Naive thymus-derived CD4-positive, alpha-beta T cell (primary cell): ENCODE data around the gene HNRNPUL1. TPM values are rescaled to one million over a fixed set of nuclear protein-coding genes. Genes with fewer than 3 reads are reported as not detected.

ENCODE experiments used
- ATAC-seq: fragments of 150-1000 bp; cut with Tn5 transposase; 2 replicates; pipeline ENCODE4 v1.10.0; 2021; ENCODE audit warnings: mild to moderate bottlenecking, moderate library complexity
- CTCF ChIA-PET: fragments of 350-600 bp; sonication (Branson Sonifier 250); formaldehyde crosslinking; loops from one replicate; lab custom pipeline; 2021; ENCODE audit warnings: antibody characterized with exemption; lab: Charles Lee
- POLR2A ChIA-PET: fragments of 350-600 bp; sonication (Branson Sonifier 250); formaldehyde crosslinking; loops from one replicate; lab custom pipeline; 2021; ENCODE audit warnings: antibody characterized with exemption, inconsistent platforms; lab: Charles Lee
- DNase-seq, 9 donors: peaks; one replicate each; pipeline versions ENCODE4 v3.0.0 to v3.0.0-alpha.2; 2020 to 2022; ENCODE audit warnings: mixed read lengths in 1 of 9
- H3K27ac ChIP-seq: one replicate; pipeline ENCODE4 v1.7.0; 2013; ENCODE audit warnings: mild to moderate bottlenecking, low read depth, low read length, moderate library complexity
- H3K27me3 ChIP-seq, 2 donors: one replicate each; pipeline ENCODE4 v1.7.0; 2013; ENCODE audit warnings: low read length in 2 of 2, mild to moderate bottlenecking in 2 of 2, moderate library complexity in 2 of 2; ENCODE audit not compliant: control insufficient read depth in 2 of 2, insufficient read depth in 2 of 2
- H3K36me3 ChIP-seq, 3 experiments: 1 replicate in 2 of 3; 2 replicates in 1 of 3; pipeline ENCODE4 v1.7.0; 2013; ENCODE audit warnings: low read length in 3 of 3, mild to moderate bottlenecking in 3 of 3, moderate library complexity in 1 of 3; ENCODE audit not compliant: insufficient read depth in 3 of 3, control insufficient read depth in 2 of 3
- H3K4me1 ChIP-seq, 2 donors: one replicate each; pipeline ENCODE4 v1.7.0; 2013; ENCODE audit warnings: low read length in 2 of 2, mild to moderate bottlenecking in 2 of 2, moderate library complexity in 1 of 2; ENCODE audit not compliant: control insufficient read depth in 2 of 2, insufficient read depth in 2 of 2
- H3K4me3 ChIP-seq: 2 replicates; pipeline ENCODE4 v1.7.0; 2013; ENCODE audit warnings: mild to moderate bottlenecking, low read length
- H3K9me3 ChIP-seq, 3 experiments: 1 replicate in 2 of 3; 2 replicates in 1 of 3; pipeline ENCODE4 v1.7.0; 2013; ENCODE audit warnings: low read length in 3 of 3; ENCODE audit not compliant: control insufficient read depth in 2 of 3
- H3K27ac Mint-ChIP-seq, 9 donors: one replicate each; pipeline ENCODE4 v1.8.0; 2020 to 2022; ENCODE audit warnings: mixed read lengths in 9 of 9, mild to moderate bottlenecking in 8 of 9, moderate library complexity in 5 of 9, inconsistent platforms in 2 of 9
- H3K27me3 Mint-ChIP-seq, 5 donors: one replicate each; pipeline ENCODE4 v1.8.0; 2021 to 2022; ENCODE audit warnings: mixed read lengths in 5 of 5, mild to moderate bottlenecking in 1 of 5
- H3K36me3 Mint-ChIP-seq, 5 donors: one replicate each; pipeline ENCODE4 v1.8.0; 2020 to 2022; ENCODE audit warnings: mixed read lengths in 5 of 5, mild to moderate bottlenecking in 3 of 5, inconsistent platforms in 1 of 5
- H3K4me1 Mint-ChIP-seq, 7 donors: one replicate each; pipeline ENCODE4 v1.8.0; 2020 to 2022; ENCODE audit warnings: mixed read lengths in 7 of 7, mild to moderate bottlenecking in 3 of 7, inconsistent platforms in 1 of 7
- H3K4me3 Mint-ChIP-seq, 10 donors: one replicate each; pipeline ENCODE4 v1.8.0; 2020 to 2022; ENCODE audit warnings: mild to moderate bottlenecking in 10 of 10, mixed read lengths in 10 of 10, moderate library complexity in 6 of 10, inconsistent platforms in 2 of 10
- H3K9me3 Mint-ChIP-seq, 11 donors: one replicate each; pipeline ENCODE4 v1.8.0; 2020 to 2022; ENCODE audit warnings: mixed read lengths in 11 of 11, mild to moderate bottlenecking in 4 of 11, inconsistent platforms in 1 of 11, moderate library complexity in 1 of 11
- intact Hi-C, 2 donors: fragments of 100-400 bp; cut with micrococcal nuclease; formaldehyde crosslinking; loops; one replicate each; pipeline ENCODE4 v1.15.1; 2023
- polyA plus RNA-seq, 2 donors: library from polyadenylated mRNA; unstranded; fragments of 300-500 nt; fragmentation: Illumina TruSeq; gene quantifications; one replicate each; pipeline ENCODE4 v1.2.3, GENCODE V29; 2021
- total RNA-seq, 6 experiments: library from RNA in 5 of 6; stranded (reverse) in 5 of 6; gene quantifications; 1 replicate in 5 of 6; 2 replicates in 1 of 6; pipeline ENCODE4 v1.2.3 and lab custom pipeline; 2021 to 2026

HNRNPUL1 gene
- total and polyA plus RNA-seq, 7 experiments from 2014 or later: 51.4 to 319 (median 270) TPM

GRCh38 chr19:41352609-41353465 lies 88.7 kb downstream of the HNRNPUL1 start:
- Histone ChIP-seq H3K4me3 (peak overlapping the region; percentile 94), H3K4me1 (peaks cover 42 to 68% of the 10 kb centered on the region in 2 donors), H3K9me3 (no peaks in the 10 kb centered on the region), H3K27me3 (no peaks in the 10 kb centered on the region), H3K27ac (peak overlapping the region; percentile 96), H3K36me3 (peaks cover 4 to 26% (median 4%) of the 10 kb centered on the region in 3 experiments)
- Mint-ChIP-seq H3K27ac (peak overlapping the region; percentile 92 to 99 (median 96)), H3K9me3 (peaks cover 0 to 6% (median 0%) of the 10 kb centered on the region in 11 donors), H3K36me3 (peaks cover 4 to 39% (median 9%) of the 10 kb centered on the region in 5 donors), H3K4me1 (peaks cover 53 to 70% (median 57%) of the 10 kb centered on the region in 7 donors), H3K27me3 (no peaks in the 10 kb centered on the region), H3K4me3 (peak overlapping the region; percentile 92 to 100 (median 98))
- ChIA-PET POLR2A (interaction anchor here (0.5 to 9.2 kb wide), 21 partner anchors 11 to 216 kb away, joined by 3 to 127 read pairs (median 4); partner anchors contain the start of genes B9D2, BCKDHA, CCDC97 and DMAC2), CTCF (interaction anchor here (0.8 to 3.4 kb wide), 16 partner anchors 11 to 575 kb away, joined by 3 to 39 read pairs (median 4); partner anchors contain the start of genes B9D2, DMAC2, HNRNPUL1 and RAB4B)
- DNase-seq (peak; percentile 66 to 85 (median 72)), ATAC-seq (peak; percentile 14)
- intact Hi-C loops: loop anchor here (1.0 to 10.0 kb wide), 10 partner anchors 45 to 1521 kb away; partner anchors contain the start of genes SERTAD3 (in 2 of the 2), DYRK1B (in 1 of the 2), MIA (in 1 of the 2) and RAB4B (in 1 of the 2)

GRCh38 chr19:41353466-41354342 lies 89.5 kb downstream of the HNRNPUL1 start, which contains the start of gene TGFB1:
Gene TGFB1, minus strand, starts transcription at chr19:41353922. Its CDS starts 878 bp downstream, at chr19:41353044.
- H3K36me3 Mint-ChIP-seq: peaks cover 0 to 33% (median 4%) of the 10 kb centered on the region in 5 donors
- ATAC-seq: peak; percentile 85
- no peaks in the 10 kb centered on the region for H3K27me3 ChIP-seq
- peaks cover 0 to 3% (median 0%) of the 10 kb centered on the region in 11 donors for H3K9me3 Mint-ChIP-seq
- peaks cover 0 to 23% (median 0%) of the 10 kb centered on the region in 3 experiments for H3K36me3 ChIP-seq
- H3K4me3 ChIP-seq: peak within 1 kb of the TSS; percentile 94
- peak within 1 kb of the TSS; percentile 92 to 100 (median 98) for H3K4me3 Mint-ChIP-seq
- intact Hi-C loops: loop anchor here (1.0 to 10.0 kb wide), 14 partner anchors 10 to 1521 kb away; partner anchors contain the start of genes BCKDHA (in 2 of the 2), EXOSC5 (in 2 of the 2), SERTAD3 (in 2 of the 2) and DYRK1B (in 1 of the 2)
- H3K4me1 ChIP-seq: peaks cover 44 to 70% of the 10 kb centered on the region in 2 donors
- H3K27ac ChIP-seq: peak within 1 kb of the TSS; percentile 96
- H3K4me1 Mint-ChIP-seq: peaks cover 56 to 71% (median 59%) of the 10 kb centered on the region in 7 donors
- H3K27me3 Mint-ChIP-seq: no peaks in the 10 kb centered on the region
- no peaks in the 10 kb centered on the region for H3K9me3 ChIP-seq
- DNase-seq: peak; percentile 89 to 94 (median 92)
- ChIA-PET POLR2A (interaction anchor here (0.5 to 9.2 kb wide), 10 partner anchors 10 to 524 kb away, joined by 3 to 127 read pairs (median 8); partner anchors contain the start of genes B9D2, BCKDHA, CCDC97 and HNRNPUL1), CTCF (interaction anchor here (0.7 to 3.4 kb wide), 8 partner anchors 10 to 579 kb away, joined by 3 to 39 read pairs (median 6); partner anchors contain the start of genes B9D2 and DMAC2)
- H3K27ac Mint-ChIP-seq: peak within 1 kb of the TSS; percentile 94 to 100 (median 98)

GRCh38 chr19:41354343-41354953 lies 90.3 kb downstream of the HNRNPUL1 start:
- CTCF ChIA-PET: interaction anchor here (0.7 to 1.9 kb wide), 6 partner anchors 10 to 580 kb away, joined by 3 to 18 read pairs (median 6); partner anchors contain the start of gene B9D2
- peak overlapping the region; percentile 21 for H3K4me3 ChIP-seq
- no peaks in the 10 kb centered on the region for H3K27me3 ChIP-seq
- DNase-seq: no peak
- no peaks in the 10 kb centered on the region for H3K9me3 ChIP-seq
- peak overlapping the region; percentile 96 for H3K27ac ChIP-seq
- H3K27ac Mint-ChIP-seq: peak overlapping the region; percentile 92 to 100 (median 98)
- peaks cover 0 to 23% (median 0%) of the 10 kb centered on the region in 3 experiments for H3K36me3 ChIP-seq
- H3K27me3 Mint-ChIP-seq: no peaks in the 10 kb centered on the region
- intact Hi-C loops: loop anchor here (1.0 to 10.0 kb wide), 12 partner anchors 9 to 1522 kb away; partner anchors contain the start of genes BCKDHA (in 2 of the 2), EXOSC5 (in 2 of the 2), SERTAD3 (in 2 of the 2) and DYRK1B (in 1 of the 2)
- POLR2A ChIA-PET: interaction anchor here (0.5 to 9.2 kb wide), 8 partner anchors 10 to 525 kb away, joined by 3 to 127 read pairs (median 4); partner anchors contain the start of genes B9D2 and HNRNPUL1
- peaks cover 37 to 64% of the 10 kb centered on the region in 2 donors for H3K4me1 ChIP-seq
- ATAC-seq: no peak
- H3K4me1 Mint-ChIP-seq: peaks cover 48 to 68% (median 54%) of the 10 kb centered on the region in 7 donors
- H3K4me3 Mint-ChIP-seq: peak overlapping the region; percentile 72 to 99 (median 89)
- peaks cover 0 to 28% (median 0%) of the 10 kb centered on the region in 5 donors for H3K36me3 Mint-ChIP-seq
- H3K9me3 Mint-ChIP-seq: peaks cover 0 to 3% (median 0%) of the 10 kb centered on the region in 11 donors

- ATAC-seq (no peak), DNase-seq (no peak)
- no peaks in the 10 kb centered on the region for H3K27me3 ChIP-seq
- ChIA-PET POLR2A (interaction anchor here (0.6 to 9.2 kb wide), 10 partner anchors 9 to 91 kb away, joined by 3 to 127 read pairs (median 4); partner anchors contain the start of genes B9D2, CCDC97 and HNRNPUL1), CTCF (interaction anchor here (0.6 to 1.9 kb wide), 8 partner anchors 9 to 57 kb away, joined by 3 to 18 read pairs (median 5); partner anchors contain the start of gene B9D2)
- peaks cover 31 to 61% of the 10 kb centered on the region in 2 donors for H3K4me1 ChIP-seq
- Mint-ChIP-seq H3K9me3 (peaks cover 0 to 3% (median 0%) of the 10 kb centered on the region in 11 donors), H3K4me1 (peaks cover 45 to 68% (median 53%) of the 10 kb centered on the region in 7 donors), H3K4me3 (peak overlapping the region; percentile 61 to 91 (median 80)), H3K27ac (peak overlapping the region; percentile 92 to 100 (median 97)), H3K27me3 (no peaks in the 10 kb centered on the region), H3K36me3 (peaks cover 0 to 24% (median 0%) of the 10 kb centered on the region in 5 donors)
- no peaks in the 10 kb centered on the region for H3K9me3 ChIP-seq
- intact Hi-C loops: loop anchor here in 1 of 2 donors (10.0 kb wide), 1 partner anchor 580 kb away; the partner anchor contains the start of genes MIA and RAB4B
- H3K27ac ChIP-seq: peak overlapping the region; percentile 96
- H3K4me3 ChIP-seq: no peak overlapping the region
- peaks cover 0 to 23% (median 0%) of the 10 kb centered on the region in 3 experiments for H3K36me3 ChIP-seq
These were observed 90.9 kb downstream of the HNRNPUL1 start for GRCh38 chr19:41355035-41355434.

GRCh38 chr19:41355802-41356201 lies 91.6 kb downstream of the HNRNPUL1 start:
- Histone ChIP-seq H3K27ac (peak overlapping the region; percentile 96), H3K4me3 (no peak overlapping the region), H3K27me3 (no peaks in the 10 kb centered on the region), H3K36me3 (peaks cover 0 to 23% (median 0%) of the 10 kb centered on the region in 3 experiments), H3K9me3 (no peaks in the 10 kb centered on the region), H3K4me1 (peaks cover 26 to 53% of the 10 kb centered on the region in 2 donors)
- Mint-ChIP-seq H3K27me3 (no peaks in the 10 kb centered on the region), H3K27ac (peak overlapping the region; percentile 92 to 100 (median 97)), H3K9me3 (peaks cover 0 to 3% (median 0%) of the 10 kb centered on the region in 11 donors), H3K4me3 (peak overlapping the region; percentile 61 to 91 (median 80)), H3K36me3 (peaks cover 0 to 25% (median 0%) of the 10 kb centered on the region in 5 donors), H3K4me1 (peaks cover 43 to 68% (median 51%) of the 10 kb centered on the region in 7 donors)
- ATAC-seq (no peak), DNase-seq (no peak)
- ChIA-PET POLR2A (interaction anchor here (0.6 to 9.2 kb wide), 9 partner anchors 8 to 213 kb away, joined by 3 to 127 read pairs (median 5); partner anchors contain the start of genes B9D2, CCDC97 and HNRNPUL1), CTCF (interaction anchor here (0.6 to 1.9 kb wide), 10 partner anchors 8 to 132 kb away, joined by 3 to 18 read pairs (median 4); partner anchors contain the start of gene B9D2)
- intact Hi-C loops: loop anchor here in 1 of 2 donors (10.0 kb wide), 1 partner anchor 581 kb away; the partner anchor contains the start of genes MIA and RAB4B
